BE2C (cell line): ENCODE measurements around the gene CALB2.

Experiments used
- DNase-seq: peaks from one replicate; pipeline ENCODE4 v3.0.0-alpha.2; 2020
- H3K27me3 ChIP-seq: fragments of 250-450 bp; sonication (Bioruptor Pico); 2 replicates; pipeline ENCODE4 v1.5.1; 2020; ENCODE audit warnings: mild to moderate bottlenecking
- H3K36me3 ChIP-seq: fragments of 250-450 bp; sonication (Bioruptor Pico); 2 replicates; pipeline ENCODE4 v1.5.1; 2020; ENCODE audit warnings: mild to moderate bottlenecking
- H3K4me1 ChIP-seq: fragments of 250-450 bp; sonication (Bioruptor Pico); 2 replicates; pipeline ENCODE4 v1.5.1; 2020
- H3K4me3 ChIP-seq: 2 replicates; pipeline ENCODE4 v1.5.1; 2011; ENCODE audit warnings: low read depth, low read length
- H3K9me3 ChIP-seq: fragments of 250-450 bp; sonication (Bioruptor Pico); 2 replicates; pipeline ENCODE4 v1.5.1; 2020
- TF ChIP-seq, protein P1 (sequence below): IDR thresholded peaks from 2 replicates; pipeline ENCODE4 v1.5.1; 2012; ENCODE audit warnings: mild to moderate bottlenecking, low read depth, low read length

The CALB2 gene

GRCh38 chr16:71410146-71410545 lies 51.6 kb downstream of the CALB2 start:
- TF ChIP-seq, protein P1, sequence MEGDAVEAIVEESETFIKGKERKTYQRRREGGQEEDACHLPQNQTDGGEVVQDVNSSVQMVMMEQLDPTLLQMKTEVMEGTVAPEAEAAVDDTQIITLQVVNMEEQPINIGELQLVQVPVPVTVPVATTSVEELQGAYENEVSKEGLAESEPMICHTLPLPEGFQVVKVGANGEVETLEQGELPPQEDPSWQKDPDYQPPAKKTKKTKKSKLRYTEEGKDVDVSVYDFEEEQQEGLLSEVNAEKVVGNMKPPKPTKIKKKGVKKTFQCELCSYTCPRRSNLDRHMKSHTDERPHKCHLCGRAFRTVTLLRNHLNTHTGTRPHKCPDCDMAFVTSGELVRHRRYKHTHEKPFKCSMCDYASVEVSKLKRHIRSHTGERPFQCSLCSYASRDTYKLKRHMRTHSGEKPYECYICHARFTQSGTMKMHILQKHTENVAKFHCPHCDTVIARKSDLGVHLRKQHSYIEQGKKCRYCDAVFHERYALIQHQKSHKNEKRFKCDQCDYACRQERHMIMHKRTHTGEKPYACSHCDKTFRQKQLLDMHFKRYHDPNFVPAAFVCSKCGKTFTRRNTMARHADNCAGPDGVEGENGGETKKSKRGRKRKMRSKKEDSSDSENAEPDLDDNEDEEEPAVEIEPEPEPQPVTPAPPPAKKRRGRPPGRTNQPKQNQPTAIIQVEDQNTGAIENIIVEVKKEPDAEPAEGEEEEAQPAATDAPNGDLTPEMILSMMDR = no peak
- H3K9me3 ChIP-seq = no peaks in the 10 kb centered on the region
- no peaks in the 10 kb centered on the region for H3K4me1 ChIP-seq
- no peaks in the 10 kb centered on the region for H3K36me3 ChIP-seq
- no peak for DNase-seq
- H3K27me3 ChIP-seq = peaks cover 38% of the 10 kb centered on the region
- no peak overlapping the region for H3K4me3 ChIP-seq

DNA sequence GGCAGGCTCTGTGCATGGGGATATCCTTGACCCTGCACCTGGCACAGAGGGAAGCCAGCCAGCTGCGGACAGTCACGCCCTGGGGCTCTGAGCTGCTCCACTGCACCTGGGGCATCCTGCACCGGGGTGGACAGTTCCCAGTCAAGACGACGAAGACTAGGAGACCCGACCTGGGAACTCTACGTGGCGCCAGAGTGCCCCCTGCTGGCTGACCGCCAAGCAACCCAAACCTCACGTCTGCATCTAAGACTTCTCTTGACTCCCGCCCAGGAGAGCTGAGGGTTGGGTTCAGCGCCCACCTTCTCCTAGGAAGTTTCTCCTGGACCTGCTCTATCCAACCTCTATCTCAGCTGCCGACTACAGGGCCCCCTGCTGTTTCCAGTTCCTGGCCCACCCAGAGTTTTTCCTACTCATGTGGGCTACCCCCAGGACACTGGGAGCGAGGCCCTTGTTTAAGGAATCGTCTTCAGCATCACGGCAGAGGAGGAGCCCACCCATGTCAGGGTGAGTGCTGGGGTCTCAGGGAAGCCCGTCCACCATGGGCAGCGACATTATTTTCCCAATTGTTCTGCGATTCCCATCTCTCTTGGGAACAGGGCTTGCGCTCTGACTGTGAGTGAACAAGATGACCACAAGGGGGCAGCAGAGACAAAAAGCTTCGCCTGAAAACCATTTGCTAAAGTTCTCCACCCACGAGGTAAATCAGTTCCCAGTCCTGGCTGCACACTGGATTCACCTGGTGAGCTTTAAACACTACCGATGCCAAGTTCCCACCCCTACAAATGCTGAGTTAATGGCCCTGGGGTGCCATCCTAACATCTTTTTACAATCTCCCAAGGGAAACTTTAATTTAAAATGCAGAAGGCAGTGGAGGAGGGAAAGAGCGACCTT lies 54.0 kb downstream of the CALB2 start:
- Histone ChIP-seq H3K4me3 (peak overlapping the region; percentile 16; the same call in 1 of the 2 replicates), H3K4me1 (no peaks in the 10 kb centered on the region), H3K27me3 (peaks cover 34% of the 10 kb centered on the region), H3K9me3 (no peaks in the 10 kb centered on the region), H3K36me3 (no peaks in the 10 kb centered on the region)
- TF ChIP-seq, protein P1 = peak; percentile 85
- peak; percentile 74 for DNase-seq

DNA sequence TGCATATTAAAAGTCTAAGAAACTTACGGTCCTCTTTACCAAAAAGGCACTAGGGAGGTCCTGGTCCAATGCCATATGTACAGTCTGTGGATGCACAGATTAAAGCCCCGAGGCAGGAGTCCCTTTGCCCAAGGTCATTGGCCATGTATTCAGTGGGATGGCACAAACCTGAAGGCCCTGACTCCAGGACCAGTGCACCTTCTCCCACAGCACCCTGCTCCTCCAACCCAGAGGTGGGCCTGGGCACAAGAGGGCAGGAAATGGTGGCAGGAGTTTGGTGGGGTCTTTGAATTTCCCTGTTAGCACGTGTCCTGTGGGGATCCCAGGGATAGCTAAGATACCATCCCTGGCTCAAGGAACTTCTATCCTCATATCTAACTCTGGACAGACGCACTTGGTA lies 54.8 kb downstream of the CALB2 start:
- H3K4me3 ChIP-seq = no peak overlapping the region
- no peaks in the 10 kb centered on the region for H3K36me3 ChIP-seq
- H3K4me1 ChIP-seq = no peaks in the 10 kb centered on the region
- TF ChIP-seq, protein P1 = no peak
- DNase-seq = no peak
- H3K27me3 ChIP-seq = peaks cover 28% of the 10 kb centered on the region
- H3K9me3 ChIP-seq = no peaks in the 10 kb centered on the region

- Histone ChIP-seq H3K27me3 (peaks cover 21% of the 10 kb centered on the region), H3K4me3 (no peak overlapping the region), H3K4me1 (no peaks in the 10 kb centered on the region), H3K36me3 (no peaks in the 10 kb centered on the region), H3K9me3 (no peaks in the 10 kb centered on the region)
- DNase-seq = no peak
- TF ChIP-seq, protein P1 = no peak
These were observed 55.5 kb downstream of the CALB2 start for GRCh38 chr16:71414038-71414437.

DNA sequence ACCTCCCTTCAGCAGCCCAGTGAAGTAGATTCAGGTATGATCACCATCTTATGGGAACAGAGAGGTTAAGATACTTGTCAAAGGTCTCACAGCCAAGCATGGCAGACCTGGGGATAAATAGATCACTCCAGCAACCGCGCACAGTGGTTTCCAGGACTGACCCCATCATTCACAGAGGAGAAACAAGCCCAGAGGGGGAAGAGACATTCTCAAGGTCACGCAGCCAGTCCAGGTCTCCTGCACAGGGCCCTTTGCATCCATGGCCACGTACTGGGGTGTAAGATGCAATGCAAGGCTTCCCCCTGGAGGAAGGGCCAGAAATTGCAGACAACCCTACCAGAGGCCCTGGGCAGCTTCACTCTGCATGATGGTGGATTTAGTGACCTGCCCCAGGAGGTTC lies 63.4 kb downstream of the CALB2 start:
- DNase-seq = peak; percentile 40
- TF ChIP-seq, protein P1 = peak; percentile 59
- Histone ChIP-seq H3K27me3 (peaks cover 27% of the 10 kb centered on the region), H3K36me3 (no peaks in the 10 kb centered on the region), H3K4me3 (no peak overlapping the region), H3K9me3 (no peaks in the 10 kb centered on the region), H3K4me1 (no peaks in the 10 kb centered on the region)

- DNase-seq = no peak
- no peaks in the 10 kb centered on the region for H3K9me3 ChIP-seq
- H3K36me3 ChIP-seq = no peaks in the 10 kb centered on the region
- no peaks in the 10 kb centered on the region for H3K4me1 ChIP-seq
- TF ChIP-seq, protein P1 = no peak
- H3K4me3 ChIP-seq = no peak overlapping the region
- peaks cover 27% of the 10 kb centered on the region for H3K27me3 ChIP-seq
These were observed 64.5 kb downstream of the CALB2 start for GRCh38 chr16:71423016-71423415.
